C1 segment of cervical spinal cord (tissue), 14 donors: Measurements from ENCODE around the gene MAN2A1.
"Not testable (repeated sequence)": the region's sequence is repeated elsewhere in the genome, so short reads cannot be mapped to it uniquely, and the experiment has no call there.

Source experiments
- DNase-seq, 14 donors: peaks; one replicate each; lab custom pipeline; 2025; lab: John Stamatoyannopoulos, UW

MAN2A1 gene

GRCh38 chr5:109819878-109820277, 130.2 kb downstream of the MAN2A1 start:
- no peak for DNase-seq

GRCh38 chr5:109823597-109823996, 133.9 kb downstream of the MAN2A1 start:
- no peak for DNase-seq

GRCh38 chr5:109825450-109825849, 135.7 kb downstream of the MAN2A1 start:
- DNase-seq, result no peak

- DNase-seq, result no peak
Measured at GRCh38 chr5:109826426-109826825, 136.7 kb downstream of the MAN2A1 start.

GRCh38 chr5:109829331-109829730, 139.6 kb downstream of the MAN2A1 start:
- DNase-seq, result no peak

- DNase-seq, result no peak
Measured at GRCh38 chr5:109830955-109831502, 141.3 kb downstream of the MAN2A1 start.

- DNase-seq, result not testable (repeated sequence)
Measured at GRCh38 chr5:109832207-109833188, 142.8 kb downstream of the MAN2A1 start.

GRCh38 chr5:109833946-109834345, 144.2 kb downstream of the MAN2A1 start:
- DNase-seq, result no peak

GRCh38 chr5:109836280-109836679, 146.6 kb downstream of the MAN2A1 start:
- no peak for DNase-seq

- DNase-seq, result no peak
Measured at GRCh38 chr5:109837231-109837861, 147.6 kb downstream of the MAN2A1 start.

GRCh38 chr5:109838157-109838556, 148.4 kb downstream of the MAN2A1 start:
- no peak for DNase-seq

GRCh38 chr5:109844148-109844547, 154.4 kb downstream of the MAN2A1 start:
- no peak for DNase-seq

- no peak for DNase-seq
Measured at GRCh38 chr5:109844695-109845094, 155.0 kb downstream of the MAN2A1 start.

- DNase-seq, result no peak
Measured at GRCh38 chr5:109848130-109848529, 158.4 kb downstream of the MAN2A1 start.

- no peak for DNase-seq
Measured at GRCh38 chr5:109849478-109850088, 159.9 kb downstream of the MAN2A1 start.

GRCh38 chr5:109852371-109853155, 162.8 kb downstream of the MAN2A1 start:
- no peak for DNase-seq

GRCh38 chr5:109853377-109853776, 163.7 kb downstream of the MAN2A1 start:
- no peak for DNase-seq

- DNase-seq, result no peak
Measured at GRCh38 chr5:109855056-109855455, 165.3 kb downstream of the MAN2A1 start.

- DNase-seq, result no peak
Measured at GRCh38 chr5:109857405-109858031, 167.8 kb downstream of the MAN2A1 start.

GRCh38 chr5:109859537-109859936, 169.8 kb downstream of the MAN2A1 start:
- no peak for DNase-seq

- DNase-seq, result no peak
Measured at GRCh38 chr5:109862301-109862700, 172.6 kb downstream of the MAN2A1 start.
